HCT116 (cell line): ENCODE data around the gene TPPP2. TPM values are rescaled to one million over a fixed set of nuclear protein-coding genes. Genes with fewer than 3 reads are reported as not detected.
"Not testable (repeated sequence)": the region's sequence is repeated elsewhere in the genome, so short reads cannot be mapped to it uniquely, and the experiment has no call there.

Experiments
- ATAC-seq: fragments of 200-7000 bp; cut with Tn5 transposase; 2 replicates; pipeline ENCODE4 v1.9.1; 2020; ENCODE audit warnings: mild to moderate bottlenecking, moderate library complexity
- BruUV-seq: library from RNA; stranded (reverse); fragments of 400-500 nt; replicated peaks from 2 replicates; lab custom pipeline; 2021; lab: Mats Ljungman, UMichigan
- CTCF ChIA-PET: fragments of 300-600 bp; sonication (Branson Sonifier 250); formaldehyde crosslinking; loops from one replicate; lab custom pipeline; 2021; ENCODE audit warnings: antibody characterized with exemption; lab: Charles Lee
- POLR2A ChIA-PET: fragments of 300-600, 350-600 bp; sonication (Branson Sonifier 250); formaldehyde crosslinking; loops from one replicate; lab custom pipeline; 2021; ENCODE audit warnings: antibody characterized with exemption; lab: Charles Lee
- RAD21 ChIA-PET, 2 experiments: fragments of 300-600 bp; sonication (Branson Sonifier 250); formaldehyde crosslinking; loops; one replicate each; lab custom pipeline; 2023; ENCODE audit warnings: low total read pairs in 2 of 2; ENCODE audit not compliant: uncharacterized antibody in 2 of 2, unreplicated experiment in 2 of 2, low non-redundant PET in 1 of 2; lab: Charles Lee
- DNase-seq: peaks from one replicate; pipeline ENCODE4 v3.0.0-alpha.2; 2010; ENCODE audit warnings: low read depth, low spot score
- H2AFZ ChIP-seq: fragments of 200-600 bp; shearing (Covaris generic), sonication (generic); 2 replicates; pipeline ENCODE4 v1.6.1; 2017; ENCODE audit warnings: low read depth, mixed run types, mixed read lengths, antibody characterized with exemption, low read length; ENCODE audit not compliant: poor library complexity, severe bottlenecking
- H3K27ac ChIP-seq: 2 replicates; pipeline ENCODE4 v1.5.1; 2012; ENCODE audit warnings: low read depth, low read length
- H3K27me3 ChIP-seq: fragments of 200-600 bp; sonication (generic); 2 replicates; pipeline ENCODE4 v1.6.1; 2016; ENCODE audit warnings: mixed run types, low read length, mixed read lengths; ENCODE audit not compliant: insufficient read depth
- H3K36me3 ChIP-seq, 2 experiments: fragments of 200-500 bp in 1 of 2; fragments of 200-600 bp in 1 of 2; sonication (Bioruptor generic) in 1 of 2; sonication (generic) in 1 of 2; 2 replicates each; pipeline versions ENCODE4 v1.5.1 to v1.6.1; 2014 to 2016; ENCODE audit warnings: low read length in 2 of 2, inconsistent platforms in 1 of 2, mixed read lengths in 1 of 2, mixed run types in 1 of 2; ENCODE audit not compliant: insufficient read depth in 2 of 2, control insufficient read depth in 1 of 2
- H3K4me1 ChIP-seq, 2 experiments: fragments of 200-600 bp in 1 of 2; sonication (generic) in 1 of 2; 2 replicates each; pipeline versions ENCODE4 v1.5.1 to v1.6.1; 2012 to 2017; ENCODE audit warnings: low read length in 2 of 2, inconsistent platforms in 1 of 2, mild to moderate bottlenecking in 1 of 2, mixed read lengths in 1 of 2, mixed run types in 1 of 2, moderate library complexity in 1 of 2; ENCODE audit not compliant: insufficient read depth in 2 of 2, control insufficient read depth in 1 of 2
- H3K4me2 ChIP-seq: fragments of 200-600 bp; sonication (generic); 2 replicates; pipeline ENCODE4 v1.6.1; 2017; ENCODE audit warnings: mixed run types, low read length, mixed read lengths
- H3K4me3 ChIP-seq, 2 experiments: fragments of 200-600 bp in 1 of 2; sonication (generic) in 1 of 2; replicated peaks in 1 of 2; 2 replicates each; pipeline ENCODE4 v1.5.1; 2011 to 2016; ENCODE audit warnings: low read length in 2 of 2, control low read depth in 1 of 2, low read depth in 1 of 2, mild to moderate bottlenecking in 1 of 2, mixed read lengths in 1 of 2, mixed run types in 1 of 2
- H3K79me2 ChIP-seq: fragments of 200-600 bp; sonication (generic); 2 replicates; pipeline ENCODE4 v1.6.1; 2017; ENCODE audit warnings: mild to moderate bottlenecking, mixed run types, low read length, moderate library complexity, mixed read lengths; ENCODE audit not compliant: insufficient read depth
- H3K9ac ChIP-seq: fragments of 200-600 bp; sonication (generic); 2 replicates; pipeline ENCODE4 v1.6.1; 2016; ENCODE audit warnings: low read length, mixed read lengths
- H3K9me2 ChIP-seq: fragments of 200-600 bp; sonication (generic), shearing (Covaris generic); 2 replicates; pipeline ENCODE4 v1.6.1; 2017; ENCODE audit warnings: mixed run types, mild to moderate bottlenecking, moderate library complexity; ENCODE audit not compliant: insufficient read depth
- H3K9me3 ChIP-seq, 2 experiments: fragments of 200-500 bp in 1 of 2; fragments of 200-600 bp in 1 of 2; sonication (Bioruptor generic) in 1 of 2; sonication (generic) in 1 of 2; 2 replicates each; pipeline ENCODE4 v1.6.1; 2014 to 2017; ENCODE audit warnings: low read length in 2 of 2, mixed read lengths in 2 of 2, inconsistent platforms in 1 of 2, low read depth in 1 of 2, mild to moderate bottlenecking in 1 of 2, mixed run types in 1 of 2, moderate library complexity in 1 of 2; ENCODE audit not compliant: control insufficient read depth in 1 of 2, insufficient read depth in 1 of 2
- H4K20me1 ChIP-seq: fragments of 200-600 bp; sonication (generic), shearing (Covaris generic); 2 replicates; pipeline ENCODE4 v1.6.1; 2017; ENCODE audit warnings: mixed run types, mild to moderate bottlenecking, moderate library complexity; ENCODE audit not compliant: insufficient read depth
- CBX3 ChIP-seq: IDR thresholded peaks from 2 replicates; pipeline ENCODE4 v1.6.1; 2012; ENCODE audit warnings: low read depth
- EGR1 ChIP-seq: IDR thresholded peaks from 2 replicates; pipeline ENCODE4 v1.6.1; 2012; ENCODE audit warnings: low read depth
- ELF1 ChIP-seq: IDR thresholded peaks from 2 replicates; pipeline ENCODE4 v1.6.1; 2012; ENCODE audit warnings: low read depth, borderline replicate concordance
- FOSL1 ChIP-seq: IDR thresholded peaks from 2 replicates; pipeline ENCODE4 v1.6.1; 2012; ENCODE audit warnings: low read depth
- JUND ChIP-seq: IDR thresholded peaks from 2 replicates; pipeline ENCODE4 v1.6.1; 2012
- SIN3A ChIP-seq: IDR thresholded peaks from 2 replicates; pipeline ENCODE4 v1.6.1; 2012; ENCODE audit warnings: low read depth
- SP1 ChIP-seq: IDR thresholded peaks from 2 replicates; pipeline ENCODE4 v1.6.1; 2012; ENCODE audit warnings: low read depth
- ZNF274 ChIP-seq: fragments of 200-500 bp; sonication (Bioruptor generic); IDR thresholded peaks from 2 replicates; pipeline ENCODE4 v1.6.1; 2014; ENCODE audit warnings: mild to moderate bottlenecking, low read depth, low read length, inconsistent platforms
- intact Hi-C: fragments of 100-400 bp; cut with micrococcal nuclease; formaldehyde crosslinking; loops from 2 replicates; pipeline ENCODE4 v1.10.0; 2022
- total RNA-seq: library from RNA; stranded (reverse); gene quantifications from one replicate; pipeline ENCODE4 v1.2.1, GENCODE V29; 2021; ENCODE audit not compliant: unreplicated experiment
- TF ChIP-seq, protein P1 (sequence below): IDR thresholded peaks from 2 replicates; pipeline ENCODE4 v1.6.1; 2012

The TPPP2 gene
- total RNA-seq, 1 experiment from 2014 or later: not detected

- RAD21 ChIA-PET: no interaction called here
Measured at GRCh38 chr14:21001218-21001617, 28.8 kb upstream of the TPPP2 start.

DNA sequence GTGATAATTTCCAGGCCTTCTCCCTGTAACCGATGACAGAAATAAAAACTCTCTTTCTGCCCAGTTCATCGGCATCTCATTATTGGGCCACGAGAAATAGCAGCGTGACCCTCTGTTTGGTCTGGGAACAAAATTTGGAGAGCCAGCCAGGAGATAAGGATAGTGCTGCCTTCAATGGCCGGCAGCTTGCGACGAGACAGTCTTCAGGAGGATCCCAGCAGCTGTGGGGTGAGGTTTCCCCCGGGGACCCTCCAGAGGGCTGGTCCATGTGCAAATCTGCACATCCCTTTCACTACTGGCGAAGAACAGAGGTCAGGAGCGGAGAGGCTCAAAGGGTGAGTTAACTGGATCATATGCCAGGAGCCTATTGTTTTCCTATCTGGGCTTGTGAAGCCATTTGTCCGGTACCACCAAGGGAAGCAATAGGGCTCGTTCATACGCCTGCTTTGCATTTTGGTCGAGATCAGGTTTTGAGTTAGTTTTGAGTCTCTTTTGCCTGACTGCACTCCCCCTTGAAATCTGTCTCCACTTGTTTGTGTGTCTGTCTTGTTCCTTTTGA is 26.1 kb upstream of the TPPP2 start:
- no TSS peak for BruUV-seq
- Histone ChIP-seq H2AFZ (no peak overlapping the region), H3K4me2 (no peak overlapping the region), H4K20me1 (no peaks in the 10 kb centered on the region), H3K9ac (no peak overlapping the region), H3K4me3 (no peak overlapping the region), H3K79me2 (no peaks in the 10 kb centered on the region), H3K36me3 (no peaks in the 10 kb centered on the region), H3K9me3 (no peaks in the 10 kb centered on the region), H3K9me2 (no peaks in the 10 kb centered on the region), H3K27ac (no peak overlapping the region), H3K4me1 (peaks cover 4 to 10% of the 10 kb centered on the region in 2 experiments; a peak in 3 of 4 replicates), H3K27me3 (no peaks in the 10 kb centered on the region)
- ChIA-PET RAD21 (no interaction called here), POLR2A (no interaction called here), CTCF (interaction anchor here (1.8 to 2.9 kb wide), 3 partner anchors 11 to 146 kb away, joined by 4 to 53 read pairs (median 8); no protein-coding TSS in a partner anchor)
- intact Hi-C loops: no loop called here
- no peak for DNase-seq
- no peak for ATAC-seq
- no peak for TF ChIP-seq ELF1
- no peak for TF ChIP-seq SP1
- TF ChIP-seq, protein P1, sequence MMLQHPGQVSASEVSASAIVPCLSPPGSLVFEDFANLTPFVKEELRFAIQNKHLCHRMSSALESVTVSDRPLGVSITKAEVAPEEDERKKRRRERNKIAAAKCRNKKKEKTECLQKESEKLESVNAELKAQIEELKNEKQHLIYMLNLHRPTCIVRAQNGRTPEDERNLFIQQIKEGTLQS: no peak
- no peak for TF ChIP-seq CBX3

More at GRCh38 chr14:21001218-21001617, 28.8 kb upstream of the TPPP2 start:
- Histone ChIP-seq H3K27me3 (no peaks in the 10 kb centered on the region), H3K4me2 (no peak overlapping the region), H3K79me2 (no peaks in the 10 kb centered on the region), H3K36me3 (peaks cover 0 to 7% of the 10 kb centered on the region in 2 experiments; a peak in 2 of 4 replicates), H3K9ac (no peak overlapping the region), H3K27ac (no peak overlapping the region), H4K20me1 (no peaks in the 10 kb centered on the region), H3K9me2 (no peaks in the 10 kb centered on the region), H2AFZ (no peak overlapping the region), H3K4me3 (no peak overlapping the region), H3K4me1 (peaks cover 7 to 16% of the 10 kb centered on the region in 2 experiments; a peak in 3 of 4 replicates), H3K9me3 (no peaks in the 10 kb centered on the region)
- ATAC-seq: no peak
- TF ChIP-seq SIN3A (no peak), JUND (no peak), FOSL1 (no peak), CBX3 (no peak), EGR1 (no peak), ZNF274 (no peak)
- TF ChIP-seq, protein P1: no peak
- DNase-seq: no peak
- ChIA-PET CTCF (interaction anchor here (1.5 to 3.1 kb wide), 2 partner anchors 13 to 30 kb away, joined by 3 to 19 read pairs; no protein-coding TSS in a partner anchor), POLR2A (no interaction called here)
- intact Hi-C loops: no loop called here
- no TSS peak for BruUV-seq

DNA sequence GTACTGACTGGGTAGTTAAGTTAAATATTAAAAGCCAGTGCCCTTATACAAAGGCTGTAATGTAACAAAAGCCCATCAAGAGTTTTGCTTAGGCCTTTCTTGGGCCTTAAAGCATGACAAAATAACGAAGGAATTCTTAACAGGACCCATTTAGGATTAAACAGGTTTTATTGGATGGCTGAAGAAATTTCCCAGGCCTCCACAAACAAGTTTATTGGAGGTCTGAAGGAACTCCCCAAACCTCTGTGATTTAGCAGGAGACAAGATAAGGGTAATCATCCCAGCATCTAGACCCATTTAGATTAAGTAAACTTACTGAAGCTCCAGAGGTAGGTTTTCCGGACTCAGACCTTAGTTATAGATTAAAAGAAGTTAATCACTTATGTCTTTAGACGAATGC is 20.3 kb upstream of the TPPP2 start:
- H3K36me3 ChIP-seq, POLR2A ChIA-PET, H3K4me3 ChIP-seq, H3K79me2 ChIP-seq, BruUV-seq, H3K4me1 ChIP-seq, H3K9me2 ChIP-seq, H3K4me2 ChIP-seq, H3K27ac ChIP-seq, RAD21 ChIA-PET, H3K9me3 ChIP-seq, H2AFZ ChIP-seq, H4K20me1 ChIP-seq, ATAC-seq, CTCF ChIA-PET, H3K9ac ChIP-seq, DNase-seq: not testable (repeated sequence)
- intact Hi-C loops: loop anchor here (10.0 kb wide), 1 partner anchor 545 kb away; no protein-coding TSS in a partner anchor
- peaks cover 18% of the 10 kb centered on the region; the same call in 1 of the 2 replicates for H3K27me3 ChIP-seq
